SKM-1 treated with dmso at 0.1 percent for 144 hours (cell line): ENCODE results near the gene POLR3H.

Experiments used
- DNase-seq: peaks from one replicate; lab custom pipeline; 2025; ENCODE audit not compliant: unreplicated experiment; lab: John Stamatoyannopoulos, UW

The POLR3H gene

DNA sequence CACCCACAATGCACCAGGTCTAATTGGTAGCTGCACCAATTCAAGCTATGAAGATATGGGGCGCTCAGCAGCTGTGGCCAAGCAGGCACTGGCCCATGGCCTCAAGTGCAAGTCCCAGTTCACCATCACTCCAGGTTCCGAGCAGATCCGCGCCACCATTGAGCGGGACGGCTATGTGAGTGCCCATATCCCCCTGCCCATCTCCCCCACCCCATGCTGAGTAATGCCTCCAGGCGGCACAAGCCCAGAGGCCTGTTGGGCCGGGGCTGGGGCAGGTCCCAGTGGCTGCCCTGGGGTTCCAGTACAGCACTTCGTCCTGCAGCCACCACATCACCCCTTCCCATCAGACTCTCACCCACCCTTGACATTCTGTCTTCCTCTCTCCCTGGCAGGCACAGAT, 21.5 kb downstream of the POLR3H start:
- DNase-seq = no peak

GRCh38 chr22:41521126-41521525, 23.1 kb downstream of the POLR3H start:
- DNase-seq = no peak

DNA sequence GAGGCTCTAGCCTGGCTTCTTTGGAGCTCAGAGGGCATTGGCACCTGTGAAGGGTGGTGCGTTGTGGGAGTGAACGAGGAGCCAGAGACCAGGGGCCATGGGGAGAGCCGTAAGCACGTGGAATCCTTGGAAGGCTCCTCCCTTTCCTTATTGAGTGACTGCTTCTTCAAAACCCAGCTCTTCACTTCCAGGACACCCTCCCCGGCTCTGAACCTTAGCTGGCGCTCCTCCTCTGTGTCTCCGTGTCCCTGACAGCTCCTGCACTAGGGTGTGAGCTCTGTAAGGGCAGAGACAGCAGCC, 26.3 kb downstream of the POLR3H start:
- DNase-seq = no peak

DNA sequence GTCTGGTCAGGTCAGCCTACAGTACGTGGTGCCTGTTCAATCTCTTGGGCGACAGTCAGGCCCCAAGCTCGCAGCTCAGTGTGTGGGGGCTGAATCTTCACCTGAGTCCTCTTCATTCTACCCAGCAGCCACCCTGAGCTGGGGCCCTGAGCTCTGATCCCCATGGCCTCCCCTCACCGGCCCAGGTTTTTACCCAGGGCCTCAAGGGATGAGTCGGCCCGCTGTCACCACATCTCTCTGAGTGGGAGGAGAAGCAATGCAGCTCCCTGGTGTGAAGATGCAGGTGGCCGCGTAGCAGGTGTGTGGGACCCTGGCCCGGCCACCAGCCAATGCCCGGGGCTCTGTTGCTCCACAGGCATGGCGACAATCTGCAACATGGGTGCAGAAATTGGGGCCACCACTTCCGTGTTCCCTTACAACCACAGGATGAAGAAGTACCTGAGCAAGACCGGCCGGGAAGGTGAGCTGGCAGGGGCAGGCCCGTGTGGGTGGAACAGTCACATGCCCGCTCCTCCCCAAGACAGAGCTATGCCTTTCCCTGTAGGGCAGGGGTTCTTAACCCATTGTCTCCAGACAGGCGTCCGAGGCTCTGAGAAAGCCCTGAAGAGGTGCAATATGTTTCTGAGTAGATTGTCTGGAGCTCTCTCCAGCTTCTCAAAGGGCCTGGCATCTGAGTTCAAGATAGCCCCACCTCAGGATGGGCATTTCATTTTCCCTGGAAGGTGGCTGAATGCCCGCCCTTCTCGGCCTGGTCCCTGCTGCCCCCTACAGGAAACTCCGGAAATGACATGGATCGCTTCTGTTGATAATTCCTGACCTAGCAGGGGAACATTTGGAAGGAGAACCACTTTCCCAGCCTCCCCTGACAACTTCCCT, 26.9 kb downstream of the POLR3H start:
- no peak for DNase-seq

- no peak for DNase-seq
These were observed 27.8 kb downstream of the POLR3H start for GRCh38 chr22:41516462-41516861.

DNA sequence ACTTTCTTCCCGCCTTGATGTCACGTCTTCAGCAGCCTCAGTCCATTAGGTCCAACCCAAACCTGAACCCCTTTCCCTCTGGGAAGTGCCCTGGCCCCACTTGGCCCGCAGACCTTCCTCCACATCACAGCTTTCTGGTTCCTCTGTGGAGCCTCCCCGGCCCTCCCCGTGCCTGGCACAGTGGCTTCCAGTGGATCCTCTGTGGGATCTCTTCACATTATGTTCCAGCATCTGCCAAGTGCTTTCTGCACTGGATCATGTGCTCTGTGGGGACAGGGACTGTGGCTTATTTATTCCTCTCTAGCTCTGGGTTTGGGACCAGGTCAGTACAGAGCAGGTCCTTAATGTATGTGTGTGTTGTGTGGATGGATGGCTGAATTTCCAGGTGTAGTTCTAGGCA, 30.9 kb downstream of the POLR3H start:
- no peak for DNase-seq

DNA sequence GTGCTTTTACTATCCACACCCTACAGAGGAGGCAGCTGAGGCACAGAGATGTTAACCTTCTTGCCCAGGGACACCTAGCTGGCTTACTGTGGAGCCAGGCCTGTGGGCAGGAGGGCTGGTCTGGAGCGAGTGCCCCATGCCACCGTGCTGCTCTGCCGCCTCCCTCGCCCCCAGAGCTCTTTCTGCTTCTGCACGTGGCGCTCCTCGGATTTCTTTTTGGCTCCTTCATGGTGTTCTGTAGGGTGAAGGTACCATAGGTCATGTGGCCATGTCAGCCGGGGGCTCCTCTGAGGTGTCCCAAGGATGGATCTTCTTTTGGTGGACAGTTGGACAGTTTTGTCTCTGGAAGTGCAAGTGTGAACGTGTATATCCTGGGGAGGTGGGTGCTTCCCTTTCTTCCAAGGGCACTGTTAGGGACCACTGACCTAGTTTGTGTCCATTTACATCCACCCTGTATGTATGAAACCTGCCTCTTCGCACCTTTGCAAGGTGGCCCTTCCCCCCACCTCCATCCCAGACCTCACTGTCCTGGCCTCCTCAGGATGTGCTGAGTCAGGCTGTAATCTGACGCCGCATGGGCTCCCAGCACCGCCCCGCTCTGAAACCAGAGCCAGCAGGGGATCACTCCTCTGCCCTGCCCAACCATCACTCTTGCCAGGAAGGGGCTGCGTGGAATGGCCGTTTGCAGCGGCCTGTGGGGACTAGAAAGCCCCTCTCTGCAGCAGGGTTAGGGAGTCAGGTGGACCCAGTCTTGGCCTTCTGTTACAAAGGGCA, 31.7 kb downstream of the POLR3H start:
- no peak for DNase-seq

GRCh38 chr22:41511521-41511968, 32.7 kb downstream of the POLR3H start:
- no peak for DNase-seq

GRCh38 chr22:41508770-41509170, 35.5 kb downstream of the POLR3H start:
- no peak for DNase-seq

GRCh38 chr22:41507330-41508063, 36.8 kb downstream of the POLR3H start:
- DNase-seq = no peak

DNA sequence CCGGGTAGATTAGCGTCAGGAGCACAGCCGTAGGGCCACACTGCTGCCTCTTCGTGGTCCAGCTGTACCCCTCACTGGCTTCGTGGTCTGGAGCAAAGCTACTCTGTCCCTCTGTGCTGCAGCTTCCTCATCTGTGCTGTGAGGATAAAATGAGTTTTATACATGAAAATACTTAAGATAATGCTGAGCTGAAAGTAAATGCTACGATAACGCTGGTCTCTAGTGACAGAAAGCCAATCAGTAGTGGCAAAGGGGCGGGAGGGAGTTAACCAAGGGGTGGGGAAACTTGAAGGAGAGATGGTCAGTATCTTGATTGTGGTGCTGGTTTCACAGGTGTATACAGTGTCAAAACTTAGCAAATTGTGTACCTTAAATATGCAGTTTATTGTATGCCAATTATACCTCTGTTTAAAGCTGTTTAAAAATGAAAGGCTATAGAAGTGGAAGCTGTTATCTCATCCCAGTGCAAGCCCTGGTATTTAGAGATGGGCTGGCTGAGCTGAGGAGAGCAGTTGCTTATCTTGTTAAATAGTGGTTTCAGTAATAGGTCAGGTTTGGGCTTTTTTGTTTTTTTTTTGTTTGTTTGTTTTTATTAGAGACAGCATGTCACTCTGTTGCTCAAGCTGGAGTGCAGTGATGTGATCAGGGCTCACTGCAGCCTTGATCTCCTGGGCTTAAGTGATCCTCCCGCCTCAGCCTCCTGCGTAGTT, 38.6 kb downstream of the POLR3H start:
- no peak for DNase-seq

DNA sequence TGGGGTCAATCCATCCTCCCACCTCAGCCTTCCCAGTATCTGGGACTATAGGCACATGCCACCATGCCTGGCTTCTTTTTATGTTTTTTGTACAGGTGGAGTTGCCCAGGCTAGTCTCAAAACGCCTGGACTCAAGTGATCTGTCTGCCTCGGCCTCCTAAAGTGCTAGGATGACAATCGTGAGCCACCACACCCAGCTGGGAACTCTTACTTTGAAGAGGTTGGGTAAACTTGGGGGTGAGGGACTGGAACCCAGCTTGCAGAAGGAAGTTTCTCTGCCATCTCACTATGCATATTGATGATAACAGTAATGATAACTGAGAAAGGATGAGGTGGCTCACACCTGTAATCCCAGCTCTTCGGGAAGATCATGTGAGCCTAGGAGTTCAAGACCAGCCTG, 39.5 kb downstream of the POLR3H start:
- DNase-seq = no peak

- DNase-seq = no peak
These were observed 39.9 kb downstream of the POLR3H start for GRCh38 chr22:41504397-41504796.

DNA sequence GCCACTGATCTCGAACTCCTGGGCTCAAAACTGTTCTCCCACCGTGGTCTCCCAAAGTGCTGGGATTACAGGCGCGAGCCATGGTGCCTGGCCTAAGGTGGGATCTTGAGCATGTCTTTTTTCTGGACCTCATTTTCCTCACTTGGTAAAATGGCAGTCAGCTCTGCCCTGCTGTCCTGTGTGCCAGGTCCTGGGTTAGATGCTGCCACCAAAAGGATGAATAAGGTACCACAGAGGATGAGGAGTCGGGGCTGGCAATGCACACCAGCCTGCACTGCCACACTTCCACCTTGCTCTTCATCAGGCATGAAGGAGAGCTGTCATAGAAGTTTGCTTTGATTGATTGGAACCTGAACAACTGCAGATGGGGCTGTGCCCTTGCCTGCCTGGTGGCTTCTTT, 43.1 kb downstream of the POLR3H start:
- no peak for DNase-seq

DNA sequence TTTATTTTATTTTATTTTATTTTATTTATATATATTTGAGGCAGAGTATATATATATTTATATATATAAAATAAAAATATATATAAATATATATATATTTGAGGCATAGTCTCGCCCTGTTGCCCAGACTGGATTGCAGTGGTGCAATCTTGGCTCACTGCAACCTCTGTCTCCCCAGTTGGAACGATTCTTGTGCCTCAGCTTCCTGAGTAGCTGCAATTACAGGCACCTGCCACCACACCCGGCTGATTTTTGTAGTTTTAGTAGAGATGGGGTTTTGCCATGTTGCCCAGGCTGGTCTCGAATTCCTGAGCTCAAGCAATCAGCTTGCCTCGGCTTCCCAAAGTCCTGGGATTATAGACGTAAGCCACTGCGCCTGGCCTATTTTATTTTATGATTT, 44.0 kb downstream of the POLR3H start:
- no peak for DNase-seq

DNA sequence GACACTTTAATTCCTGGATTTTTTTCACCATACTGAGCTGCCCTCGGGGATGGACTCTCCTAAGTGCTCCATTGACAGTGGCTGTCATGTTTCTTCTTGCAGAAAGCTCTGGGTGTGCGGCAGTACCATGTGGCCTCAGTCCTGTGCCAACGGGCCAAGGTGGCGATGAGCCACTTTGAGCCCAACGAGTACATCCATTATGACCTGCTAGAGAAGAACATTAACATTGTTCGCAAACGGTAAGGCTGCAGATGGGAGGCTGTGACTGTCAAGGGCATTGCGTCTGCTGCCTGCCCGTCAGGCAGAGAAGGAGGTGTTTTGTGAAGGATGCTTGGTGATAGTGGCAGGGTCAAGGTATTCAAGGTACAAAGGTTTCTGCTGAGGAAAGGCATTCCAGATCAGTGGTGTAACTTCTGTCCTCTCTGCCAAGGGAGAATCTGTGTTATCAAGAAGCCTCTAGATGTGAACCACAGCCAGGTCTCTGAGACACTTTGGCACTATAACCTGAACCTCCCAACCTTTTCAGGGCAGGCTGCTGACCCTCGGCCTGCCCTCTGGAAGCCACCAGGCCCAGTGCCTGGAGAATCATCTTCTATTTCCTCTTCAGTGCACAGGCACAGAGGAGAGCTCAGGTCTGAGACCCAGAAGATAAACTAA, 44.5 kb downstream of the POLR3H start:
- no peak for DNase-seq

DNA sequence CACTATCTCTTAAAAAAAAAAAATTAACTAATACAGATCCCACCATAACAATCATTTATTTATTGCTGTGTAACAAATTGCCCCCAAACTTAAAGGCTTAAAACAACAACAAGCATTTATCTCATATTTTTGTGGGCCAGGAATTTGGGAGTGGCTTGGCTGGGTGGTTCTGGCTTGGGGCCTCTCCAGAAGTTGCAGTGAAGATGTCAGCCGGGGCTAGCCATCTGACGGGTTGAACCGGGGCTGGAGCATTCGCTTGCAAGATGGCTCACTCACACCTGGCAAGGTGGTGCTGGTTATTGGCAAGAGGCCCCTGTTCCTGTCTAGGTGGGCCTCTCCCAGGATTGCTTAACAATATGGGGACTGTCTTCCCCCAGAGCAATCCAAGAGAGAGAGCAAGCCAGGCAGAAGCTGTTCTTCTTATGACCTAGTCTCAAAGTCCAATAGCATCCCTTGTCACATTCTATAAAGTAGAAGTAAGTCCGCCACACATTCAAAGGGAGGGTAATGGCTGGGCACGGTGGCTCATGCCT, 45.9 kb downstream of the POLR3H start:
- DNase-seq = no peak

- DNase-seq = no peak
These were observed 52.7 kb downstream of the POLR3H start for GRCh38 chr22:41491374-41492100.

- no peak for DNase-seq
These were observed 55.5 kb downstream of the POLR3H start for GRCh38 chr22:41488596-41489385.
